ENCODE measurements around the gene PLP1.
"Not testable (repeated sequence)": the region's sequence is repeated elsewhere in the genome, so short reads cannot be mapped to it uniquely, and the experiment has no call there.

PLP1 gene, protein sequence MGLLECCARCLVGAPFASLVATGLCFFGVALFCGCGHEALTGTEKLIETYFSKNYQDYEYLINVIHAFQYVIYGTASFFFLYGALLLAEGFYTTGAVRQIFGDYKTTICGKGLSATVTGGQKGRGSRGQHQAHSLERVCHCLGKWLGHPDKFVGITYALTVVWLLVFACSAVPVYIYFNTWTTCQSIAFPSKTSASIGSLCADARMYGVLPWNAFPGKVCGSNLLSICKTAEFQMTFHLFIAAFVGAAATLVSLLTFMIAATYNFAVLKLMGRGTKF

DNA sequence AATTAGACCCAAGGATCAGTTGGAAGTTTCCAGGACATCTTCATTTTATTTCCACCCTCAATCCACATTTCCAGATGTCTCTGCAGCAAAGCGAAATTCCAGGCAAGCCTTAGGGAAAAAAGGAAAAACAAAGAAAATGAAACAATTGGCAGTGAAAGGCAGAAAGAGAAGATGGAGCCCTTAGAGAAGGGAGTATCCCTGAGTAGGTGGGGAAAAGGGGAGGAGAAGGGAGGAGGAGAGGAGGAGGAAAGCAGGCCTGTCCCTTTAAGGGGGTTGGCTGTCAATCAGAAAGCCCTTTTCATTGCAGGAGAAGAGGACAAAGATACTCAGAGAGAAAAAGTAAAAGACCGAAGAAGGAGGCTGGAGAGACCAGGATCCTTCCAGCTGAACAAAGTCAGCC lies at the start of gene PLP1:
Gene PLP1 (plus strand): TSS at position 295 of the 400 bp plus-strand sequence. CDS start 156 bp downstream, outside the sequence.
- DNase-seq (ENCODE audit: low spot score): no peak

DNA sequence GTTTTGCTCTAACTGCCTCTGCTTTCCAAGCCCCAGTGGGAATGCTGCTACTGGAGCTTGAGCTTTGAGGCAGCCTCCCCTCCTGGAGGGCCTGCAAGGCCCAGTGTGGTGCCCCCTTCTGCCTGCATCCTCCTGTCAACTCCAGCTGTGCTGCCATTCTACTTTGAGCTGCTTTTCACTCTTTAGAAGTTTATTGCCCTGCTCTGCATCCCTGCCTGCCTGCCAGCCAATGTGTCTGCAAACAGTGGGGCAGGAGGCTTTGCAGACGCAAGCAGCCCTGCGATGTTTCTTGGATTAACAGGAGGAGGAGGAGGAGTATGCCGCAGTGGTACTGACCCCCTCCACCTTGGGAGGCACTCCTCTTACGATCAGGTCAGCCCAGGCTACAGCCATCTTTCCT lies 49.5 kb upstream of the PLP1 start:
- DNase-seq (ENCODE audit: low spot score): no peak

DNA sequence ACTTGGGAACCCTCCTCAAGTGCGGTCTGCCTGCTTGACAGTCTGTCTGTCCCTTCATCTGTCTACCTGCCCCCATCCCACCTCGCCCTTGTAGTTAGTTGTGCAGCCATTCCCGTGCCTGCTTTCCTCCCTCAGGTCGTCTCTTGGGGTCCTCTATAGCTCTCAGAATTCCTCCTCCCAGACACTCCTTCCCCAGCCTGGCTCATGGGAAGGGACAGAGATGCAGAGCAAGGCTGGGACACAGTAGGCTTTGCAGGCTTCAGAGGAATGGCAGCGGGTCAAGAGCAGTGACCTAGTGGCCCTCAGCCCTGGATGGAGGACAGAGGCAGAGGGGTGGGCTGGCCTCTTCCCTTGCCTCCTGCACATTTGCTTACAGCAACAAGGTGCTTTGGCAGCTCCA lies 47.6 kb upstream of the PLP1 start:
- no peak for DNase-seq (ENCODE audit: low spot score)

DNA sequence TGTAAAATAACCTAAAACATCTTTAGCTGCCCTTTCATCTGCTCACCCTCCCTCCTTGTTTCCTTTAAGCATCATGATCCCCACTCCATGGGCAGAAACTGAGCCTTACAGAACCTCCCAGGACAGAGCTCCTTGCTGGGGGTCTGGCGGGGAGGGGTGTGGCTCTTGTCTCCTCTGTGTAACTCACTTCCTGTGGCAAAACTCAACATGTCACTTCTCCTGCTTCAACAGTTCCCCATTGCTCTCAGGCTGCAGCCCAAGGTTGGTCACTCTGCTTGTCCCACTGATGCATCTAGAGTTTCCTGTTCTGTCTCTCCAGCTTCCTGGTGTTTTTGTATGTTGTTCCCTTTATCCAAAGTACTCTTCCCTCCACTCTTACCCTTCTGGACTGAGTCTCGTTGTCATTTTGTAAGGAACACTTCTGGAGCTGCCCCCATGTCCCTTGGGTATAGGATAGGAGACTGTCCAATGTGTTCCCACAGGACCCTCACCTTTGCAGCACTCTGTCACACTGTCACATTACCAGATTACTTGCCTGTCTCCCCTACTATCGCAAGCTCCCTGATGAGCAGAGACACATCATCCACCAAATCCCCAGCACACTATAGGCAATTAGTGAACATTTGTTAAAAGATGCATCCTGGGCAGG lies 46.4 kb upstream of the PLP1 start:
- no peak for DNase-seq (ENCODE audit: low spot score)

DNA sequence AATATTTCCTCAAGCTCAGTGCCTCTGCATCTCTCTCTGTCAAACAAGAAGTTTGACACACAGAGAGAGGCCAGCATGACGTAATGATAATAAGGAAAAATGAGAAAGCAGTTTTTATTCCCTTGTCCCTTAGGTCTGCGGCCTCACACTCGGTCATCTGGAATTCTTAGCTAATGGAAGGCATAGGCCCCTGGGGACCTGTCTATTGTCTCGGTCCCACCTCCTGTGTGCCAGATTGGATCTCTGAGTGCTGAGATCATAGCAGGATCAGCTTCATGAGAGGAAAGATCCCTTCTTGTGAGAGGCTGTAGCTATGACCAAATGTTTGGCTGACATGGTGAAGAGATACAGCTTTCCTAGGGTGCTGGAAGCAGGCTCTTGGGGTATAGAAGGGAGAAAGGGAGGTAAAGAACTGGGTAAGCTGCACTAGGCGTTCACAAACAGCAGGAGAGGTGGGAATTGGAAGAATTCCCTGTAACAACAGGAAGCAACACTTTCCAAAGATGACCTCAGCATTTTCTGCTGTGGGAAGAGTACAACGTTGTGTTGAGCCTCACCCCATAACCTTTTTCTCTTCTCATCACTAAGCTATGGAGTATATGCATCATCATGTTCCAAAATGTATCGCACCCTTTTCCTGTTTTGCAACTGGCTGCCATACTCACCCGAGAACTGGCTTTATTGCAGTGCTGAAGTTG lies 45.7 kb upstream of the PLP1 start:
- DNase-seq (ENCODE audit: low spot score): peak; percentile 44

DNA sequence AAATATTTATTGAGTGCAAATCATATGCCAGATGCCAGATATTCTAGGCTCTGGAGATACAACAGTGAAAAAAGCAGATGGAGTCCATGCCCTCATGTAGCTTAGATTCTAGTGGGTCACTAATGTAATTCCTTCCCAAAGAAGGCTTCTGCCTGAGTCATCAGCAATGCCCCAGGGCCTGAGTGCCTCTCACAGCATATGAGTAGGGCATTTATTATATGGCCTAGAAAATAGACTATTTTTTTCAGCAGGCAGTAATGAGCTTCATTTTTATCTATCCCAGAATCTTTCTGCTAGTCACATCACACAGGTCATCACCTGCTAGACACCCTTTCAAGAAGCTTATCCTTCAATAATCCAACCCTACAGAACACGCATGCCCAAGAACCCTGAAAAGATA lies 43.6 kb upstream of the PLP1 start:
- DNase-seq (ENCODE audit: low spot score): no peak

DNA sequence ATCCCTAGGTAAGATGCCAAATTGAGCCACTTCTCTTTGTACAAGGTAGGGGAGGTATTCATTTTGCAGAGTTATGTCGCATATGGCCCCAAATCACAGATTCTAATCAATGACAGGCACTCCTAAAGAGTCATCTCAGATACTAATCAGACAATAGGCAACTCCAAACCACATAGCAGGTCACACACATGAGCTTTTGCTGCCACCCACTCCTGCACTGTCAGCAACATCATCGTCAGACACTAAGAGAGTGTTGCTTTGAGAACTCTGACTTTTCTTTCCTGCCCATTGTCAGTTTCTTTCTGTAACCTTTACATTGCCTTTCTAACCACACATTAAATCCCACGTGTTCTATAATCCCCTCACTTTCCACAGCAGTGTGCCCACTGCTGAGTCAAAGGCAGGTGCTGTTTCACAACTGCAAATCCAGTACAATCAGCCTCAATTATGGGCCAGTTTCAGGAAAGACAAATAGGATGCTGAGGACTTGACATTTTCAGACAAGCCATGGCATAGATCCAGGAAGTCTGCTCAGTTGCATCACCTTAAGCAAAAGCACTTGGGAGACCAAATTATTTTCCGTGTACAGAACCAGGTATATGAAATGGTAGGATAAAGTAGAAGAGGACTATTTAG lies 42.4 kb upstream of the PLP1 start:
- no peak for DNase-seq (ENCODE audit: low spot score)

DNA sequence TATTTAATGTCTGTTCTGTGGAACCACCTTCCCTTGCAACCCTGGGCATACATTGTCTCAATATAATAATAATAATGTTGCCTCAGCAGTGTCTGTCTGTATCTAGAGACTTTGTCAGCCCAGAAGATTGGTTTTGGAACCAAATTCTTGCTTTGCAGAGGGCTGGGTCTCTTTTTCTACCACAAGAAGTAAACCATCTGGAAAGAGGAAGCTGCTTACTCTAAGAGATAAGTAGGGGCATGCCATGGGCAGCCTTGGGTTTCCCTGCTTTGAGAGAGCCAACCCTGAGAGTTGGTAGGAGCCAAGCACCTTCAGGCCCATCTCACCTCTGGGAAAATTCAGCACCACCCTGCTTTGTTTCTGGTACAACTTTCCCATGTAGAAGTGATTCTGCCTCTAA lies 38.9 kb upstream of the PLP1 start:
- no peak for DNase-seq (ENCODE audit: low spot score)

DNA sequence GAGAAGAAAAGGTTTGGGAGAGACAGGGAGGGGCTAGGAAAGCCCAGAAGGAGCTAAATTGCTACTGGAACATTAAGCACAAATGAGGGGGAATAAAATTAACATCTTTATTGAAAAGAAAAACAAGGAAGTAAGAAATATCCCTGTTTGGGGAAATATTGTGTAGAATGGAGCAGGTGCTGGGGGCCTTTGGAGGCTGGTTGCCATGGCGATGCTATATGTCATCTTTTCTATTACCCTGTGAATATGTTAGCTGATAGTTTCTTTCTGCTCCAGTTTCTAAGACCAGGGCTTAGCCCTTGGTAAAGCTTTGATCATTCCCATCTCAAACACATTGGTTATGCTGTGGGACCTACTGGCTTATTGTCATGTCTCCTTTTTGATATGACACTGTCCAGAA lies 37.2 kb upstream of the PLP1 start:
- DNase-seq (ENCODE audit: low spot score): no peak

DNA sequence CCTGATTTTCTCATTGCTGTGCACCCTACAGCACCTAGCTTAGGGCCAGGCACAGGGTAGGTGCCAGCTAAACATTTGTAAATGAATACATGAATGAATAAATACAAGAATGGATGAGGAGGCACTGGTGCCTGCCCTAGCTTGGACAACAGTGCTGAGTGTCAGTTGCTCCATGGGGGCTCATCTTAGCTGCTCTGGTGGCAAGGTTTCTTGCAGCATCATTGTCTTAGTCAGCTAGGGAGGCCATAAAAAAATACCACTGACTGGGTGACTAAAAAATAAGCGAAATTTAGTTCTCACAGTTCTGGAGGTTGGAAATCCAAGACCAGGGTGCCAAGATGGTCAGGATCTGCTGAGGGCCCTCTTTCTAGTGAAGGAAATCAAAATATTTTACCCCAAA lies 34.8 kb upstream of the PLP1 start:
- DNase-seq (ENCODE audit: low spot score): no peak

DNA sequence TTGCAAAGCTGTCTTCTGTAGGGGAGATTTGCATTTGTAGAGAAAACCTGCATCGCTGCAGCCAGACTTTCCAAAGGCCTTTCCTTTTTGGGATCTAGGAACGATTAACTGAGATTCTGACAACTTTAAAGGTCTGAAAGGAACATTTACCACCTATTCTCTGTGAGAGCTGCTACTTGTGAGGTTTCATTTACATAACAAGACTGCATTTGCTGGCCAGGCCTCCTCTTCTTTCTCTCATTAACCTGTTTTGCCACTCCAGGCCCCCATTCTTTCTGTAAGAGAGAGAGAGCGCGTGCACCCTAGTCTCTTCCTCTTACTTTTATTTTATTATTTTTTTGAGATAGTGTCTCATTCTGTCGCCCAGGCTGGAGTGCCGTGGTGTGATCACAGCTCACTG lies 34.3 kb upstream of the PLP1 start:
- no peak for DNase-seq (ENCODE audit: low spot score)

DNA sequence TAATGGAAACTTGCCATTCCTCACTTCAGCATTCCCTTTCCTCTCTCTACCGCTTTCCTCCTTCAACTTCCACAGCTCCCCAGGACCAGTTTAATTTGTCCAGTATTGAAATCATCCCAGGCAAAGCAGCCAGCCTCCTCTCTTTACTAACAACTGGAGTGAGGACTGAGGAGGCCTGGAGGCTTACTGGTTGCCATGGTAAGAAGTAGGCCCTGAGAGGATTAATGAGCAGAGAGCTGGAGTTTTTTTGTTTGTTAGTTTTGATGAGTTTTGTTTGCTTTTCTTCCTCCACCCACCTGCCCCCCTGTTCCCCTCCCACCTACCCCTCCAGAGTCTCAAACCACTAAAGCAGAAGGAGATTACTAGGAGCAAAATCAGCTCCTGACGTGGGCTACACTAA lies 29.5 kb upstream of the PLP1 start:
- no peak for DNase-seq (ENCODE audit: low spot score)

DNA sequence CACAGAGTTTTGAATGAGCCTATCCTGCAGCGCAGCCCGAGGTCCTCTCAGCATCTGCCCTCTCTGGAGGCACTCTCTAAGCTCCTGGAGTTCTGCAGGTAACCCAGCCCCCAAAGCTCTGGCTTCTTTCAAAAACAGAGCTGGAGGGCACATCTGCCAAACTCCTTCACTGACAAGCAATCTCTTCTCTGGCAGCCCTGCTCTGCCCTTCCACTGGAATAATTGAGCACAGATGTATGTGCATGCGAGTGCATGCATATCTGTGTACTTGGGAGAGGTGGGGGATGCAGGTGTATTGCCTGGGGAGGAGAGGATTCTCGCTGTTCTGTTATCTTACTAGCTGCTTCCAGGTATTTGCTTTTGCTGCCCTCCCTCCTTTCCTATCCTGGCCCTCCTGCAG lies 22.2 kb upstream of the PLP1 start:
- DNase-seq (ENCODE audit: low spot score): no peak

DNA sequence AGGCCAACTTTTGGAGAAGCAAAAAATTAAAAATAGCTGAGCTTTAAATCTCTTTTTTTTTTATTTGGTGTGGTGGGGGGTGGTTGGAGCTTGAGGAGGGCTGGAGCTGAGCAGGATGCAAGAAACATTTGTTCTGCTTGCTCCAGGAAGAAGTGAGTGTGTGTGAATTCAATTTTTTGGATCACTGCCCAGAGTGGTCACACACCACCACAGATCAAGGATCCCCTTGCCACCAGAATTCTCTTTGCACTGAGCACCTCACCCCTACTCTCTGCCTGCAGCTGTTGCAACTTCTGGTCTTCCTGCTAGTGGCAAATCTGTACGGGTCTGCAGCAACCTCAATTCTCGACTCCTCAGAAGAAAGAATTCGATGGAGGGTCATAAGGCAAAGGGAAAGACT lies 19.9 kb upstream of the PLP1 start:
- DNase-seq (ENCODE audit: low spot score): no peak

DNA sequence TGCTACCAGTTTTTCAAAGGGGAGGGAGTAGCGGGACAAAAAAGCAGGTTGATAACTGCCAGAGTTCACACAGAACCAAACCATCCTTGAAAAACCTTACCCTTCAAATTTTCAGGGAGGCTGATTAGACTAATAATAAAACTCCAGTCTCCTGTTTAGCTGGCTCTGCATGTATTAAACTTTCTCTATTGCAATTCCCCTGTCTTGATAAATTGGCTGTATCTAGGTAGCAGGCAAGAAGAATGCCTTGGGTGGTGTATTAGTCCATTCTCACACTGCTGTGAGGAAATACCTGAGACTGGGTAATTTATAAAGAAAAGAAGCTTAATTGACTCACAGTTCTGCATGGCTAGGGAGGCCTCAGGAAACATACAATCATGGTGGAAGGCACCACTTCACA lies 18.1 kb upstream of the PLP1 start:
- DNase-seq (ENCODE audit: low spot score): no peak

DNA sequence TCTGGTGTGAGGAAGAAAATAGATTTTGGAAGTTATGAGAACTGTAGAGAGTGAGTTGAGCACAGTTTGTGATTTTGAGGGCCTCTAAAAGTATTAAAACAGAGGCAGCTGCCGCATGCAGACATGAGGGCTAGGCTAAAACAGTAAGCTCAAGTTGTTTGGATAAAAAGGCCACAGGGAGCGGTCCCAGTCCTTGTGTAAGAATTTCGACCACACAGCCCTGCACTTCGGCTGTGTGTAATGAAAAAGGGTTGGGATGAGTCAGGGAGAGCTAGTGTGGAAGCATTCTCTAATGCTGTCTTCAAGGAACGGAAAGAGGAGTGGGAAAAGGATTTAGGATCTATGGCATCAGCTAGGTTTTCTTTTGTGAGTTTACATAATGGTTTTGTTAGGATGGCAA lies 13.1 kb upstream of the PLP1 start:
- DNase-seq (ENCODE audit: low spot score): not testable (repeated sequence)

DNA sequence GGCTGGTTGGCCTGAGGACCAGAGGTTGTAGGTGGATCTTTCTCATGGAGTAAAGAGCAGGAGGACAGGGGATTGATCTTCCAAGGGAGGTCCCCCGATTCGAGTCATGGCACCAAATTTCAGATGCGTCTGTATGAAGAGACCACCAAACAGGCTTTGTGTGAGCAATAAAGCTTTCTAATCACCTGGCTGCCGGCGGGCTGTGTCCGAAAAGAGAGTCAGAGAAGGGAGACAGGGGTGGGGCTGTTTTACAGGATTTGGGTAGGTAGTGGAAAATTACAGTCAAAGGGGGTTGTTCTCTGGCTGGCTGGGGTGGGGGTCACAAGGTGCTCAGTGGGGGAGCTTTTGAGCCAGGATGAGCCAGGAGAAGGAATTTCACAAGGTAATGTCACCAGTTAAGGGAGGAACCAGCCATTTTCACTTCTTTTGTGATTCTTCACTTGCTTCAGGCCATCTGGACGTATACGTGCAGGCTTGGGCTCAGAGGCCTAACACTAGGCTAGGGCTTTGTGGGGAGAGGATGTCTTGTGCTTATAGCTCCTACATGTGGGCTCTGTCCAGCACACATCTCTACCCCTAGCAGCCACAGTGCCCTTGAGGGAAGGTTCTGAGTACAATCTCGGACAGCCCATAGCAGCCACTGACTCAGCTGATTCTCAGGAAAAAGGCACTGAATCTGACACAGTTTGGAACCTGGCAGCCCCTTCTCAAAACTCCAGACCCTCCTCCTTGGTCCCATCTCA lies 9.7 kb upstream of the PLP1 start:
- DNase-seq (ENCODE audit: low spot score): not testable (repeated sequence)

DNA sequence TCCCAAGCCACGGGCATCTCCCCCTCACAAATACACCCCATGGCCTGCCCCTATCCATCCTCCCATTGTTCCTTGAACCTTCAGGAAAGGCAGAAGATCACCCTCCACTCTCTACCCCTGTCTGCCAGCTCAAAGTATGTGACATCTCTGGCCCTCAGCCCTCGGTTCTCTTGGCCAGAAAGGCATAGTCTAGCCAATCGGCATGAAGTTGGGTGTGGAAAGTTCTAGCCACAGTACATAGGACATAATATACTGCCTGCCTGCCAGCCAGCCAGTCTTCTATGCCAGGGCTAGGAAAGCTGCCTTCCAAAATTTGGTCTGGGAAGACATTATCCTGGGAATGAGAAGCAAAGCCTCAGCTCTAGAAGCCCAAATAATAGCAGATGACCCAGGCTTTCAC lies 3.2 kb upstream of the PLP1 start:
- no peak for DNase-seq (ENCODE audit: low spot score)

DNA sequence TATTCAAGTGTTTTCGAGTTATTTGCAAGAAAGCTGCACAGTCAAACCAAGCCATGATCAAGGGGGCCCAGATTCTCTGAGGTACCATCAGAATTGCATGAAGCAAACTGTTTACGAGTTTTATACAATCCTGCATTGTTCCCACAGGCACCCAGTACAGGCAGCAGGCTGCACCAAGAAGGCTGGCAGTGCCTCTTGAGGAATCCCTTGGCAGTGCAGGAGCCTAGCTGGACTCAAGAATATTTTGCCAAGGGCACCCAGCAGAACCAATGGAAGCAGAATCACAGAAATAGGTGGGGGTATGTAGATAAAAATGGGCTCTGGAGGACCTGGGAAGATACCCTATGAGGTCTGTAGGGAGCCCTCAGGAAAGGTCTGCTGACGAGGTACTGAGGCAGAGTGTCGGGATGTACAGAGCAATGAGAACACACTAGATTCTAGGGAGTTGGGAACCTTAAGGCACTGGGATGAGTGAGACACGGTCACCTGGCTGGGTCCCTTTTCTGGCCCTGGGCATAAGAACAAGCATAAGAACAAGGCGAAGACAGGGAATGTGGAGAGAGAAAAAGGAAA lies 2.5 kb upstream of the PLP1 start:
- peak; percentile 67 for DNase-seq (ENCODE audit: low spot score)

DNA sequence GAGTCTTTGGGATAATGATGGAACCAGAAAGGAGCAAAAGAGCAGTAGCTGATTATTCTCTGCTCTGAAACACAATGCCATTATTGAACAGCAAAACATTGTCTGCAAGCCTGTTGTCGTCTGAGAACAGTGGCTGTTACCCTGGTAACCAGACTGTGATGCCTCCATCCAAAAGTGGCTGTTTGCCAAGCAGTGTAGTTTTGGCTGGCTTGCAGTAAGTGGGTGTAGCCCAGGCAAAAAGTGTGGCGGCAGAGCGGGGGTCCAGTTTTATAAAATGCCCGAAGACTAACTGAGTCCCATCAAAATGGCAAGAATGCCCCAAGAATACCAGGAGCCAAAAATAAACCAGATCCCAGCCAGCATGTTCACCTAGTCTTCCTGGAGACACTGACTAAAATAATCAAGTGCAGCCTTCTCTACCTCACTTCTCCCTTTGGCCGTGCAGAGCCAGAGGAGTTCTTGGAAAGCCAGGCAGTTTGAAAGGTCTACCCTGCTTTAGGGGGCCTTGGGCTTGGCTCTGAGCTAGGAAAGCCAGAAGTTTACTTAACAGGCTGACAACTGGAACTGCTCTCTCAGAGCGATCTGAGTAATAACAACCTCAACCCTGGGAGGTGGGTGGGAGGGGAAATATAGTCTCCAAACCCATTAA lies 2.6 kb downstream of the PLP1 start:
- peak; percentile 22 for DNase-seq (ENCODE audit: low spot score)

DNA sequence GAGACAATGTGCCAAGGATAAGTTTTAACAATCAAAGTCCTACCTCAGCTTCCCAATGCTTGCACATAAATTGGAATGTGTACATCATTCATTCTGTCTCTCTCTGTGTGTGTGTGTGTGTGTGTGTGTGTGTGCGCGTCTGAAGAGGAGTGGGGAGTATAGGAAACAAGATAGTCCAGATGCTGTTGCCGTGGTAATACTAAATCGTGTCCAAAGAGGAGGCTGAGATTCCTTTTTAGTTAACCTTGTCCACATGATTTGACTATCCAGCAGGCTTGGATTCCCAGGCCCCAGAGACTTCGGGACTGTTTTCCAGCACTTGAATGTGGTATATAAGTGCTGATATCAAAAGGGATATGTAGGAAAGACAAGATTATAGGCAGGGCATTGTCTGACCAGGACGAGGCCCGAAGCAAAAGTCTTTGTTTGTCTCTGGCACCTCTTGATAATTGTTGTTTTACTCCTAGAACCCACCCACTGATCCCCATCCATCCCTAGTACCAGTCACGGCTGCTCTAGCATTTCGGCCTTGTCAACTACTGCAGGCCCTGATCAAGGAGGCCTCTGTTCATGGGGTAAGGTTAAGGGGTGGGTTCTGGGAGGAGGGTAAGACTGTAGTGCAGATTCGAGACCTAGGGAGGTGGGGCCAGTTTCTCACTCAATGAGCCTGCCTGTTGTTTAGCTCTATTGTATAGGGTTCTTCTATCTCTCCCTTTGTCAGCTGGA lies 3.9 kb downstream of the PLP1 start:
- no peak for DNase-seq (ENCODE audit: low spot score)

Measured in cerebellar cortex (tissue), 1 donor.